K562 (cell line): Measurements from ENCODE around the gene POSTN.

Experiments
- CTCF ChIP-seq, 3 experiments: IDR thresholded peaks in 2 of 3; conservative IDR thresholded peaks in 1 of 3; 2 replicates each; pipeline ENCODE4 v1.5.1; 2011 to 2012; ENCODE audit warnings: low read length in 3 of 3, mild to moderate bottlenecking in 3 of 3, control low read depth in 2 of 3, improper control_type of control experiment in 1 of 3, inconsistent platforms in 1 of 3, low read depth in 1 of 3, mixed read lengths in 1 of 3, moderate library complexity in 1 of 3; ENCODE audit not compliant: insufficient read depth in 2 of 3
- TF ChIP-seq, protein P1 (sequence below): IDR thresholded peaks from 2 replicates; pipeline ENCODE4 v1.6.1; 2014; ENCODE audit warnings: antibody characterized with exemption
- TF ChIP-seq, protein P2 (sequence below): sonication (generic); formaldehyde crosslinking; IDR thresholded peaks from 2 replicates; pipeline ENCODE4 v1.8.1; 2023; ENCODE audit warnings: mild to moderate bottlenecking, missing genetic modification reagents

DNA sequence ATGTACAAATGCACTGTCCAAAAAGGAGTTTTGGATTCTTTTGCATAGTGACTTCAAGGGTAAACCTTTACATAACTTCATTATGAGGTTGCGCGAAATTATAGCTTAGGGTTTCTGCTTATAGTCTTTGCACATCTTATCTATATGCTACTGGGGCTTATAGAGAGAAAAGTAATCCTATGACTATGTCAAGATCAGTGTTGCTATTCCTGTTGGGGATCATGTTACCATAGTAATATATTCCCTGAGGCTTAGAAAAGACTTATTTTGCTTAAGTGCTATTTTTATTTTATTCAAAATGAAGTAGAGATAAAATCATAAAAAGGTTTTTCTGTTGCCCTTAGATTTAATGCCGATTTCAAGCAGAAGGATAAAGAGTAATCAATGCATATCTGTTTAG is 14.7 kb upstream of the POSTN start:
- no peak for TF ChIP-seq CTCF (IDR thresholded peaks at IDR 0.05 in 2 of 3, conservative IDR thresholded peaks at IDR 0.05 in 1 of 3; ENCODE audit: insufficient read depth in 2 of 3, low read depth in 1 of 3, low read length in 3 of 3)
- TF ChIP-seq, protein P1, sequence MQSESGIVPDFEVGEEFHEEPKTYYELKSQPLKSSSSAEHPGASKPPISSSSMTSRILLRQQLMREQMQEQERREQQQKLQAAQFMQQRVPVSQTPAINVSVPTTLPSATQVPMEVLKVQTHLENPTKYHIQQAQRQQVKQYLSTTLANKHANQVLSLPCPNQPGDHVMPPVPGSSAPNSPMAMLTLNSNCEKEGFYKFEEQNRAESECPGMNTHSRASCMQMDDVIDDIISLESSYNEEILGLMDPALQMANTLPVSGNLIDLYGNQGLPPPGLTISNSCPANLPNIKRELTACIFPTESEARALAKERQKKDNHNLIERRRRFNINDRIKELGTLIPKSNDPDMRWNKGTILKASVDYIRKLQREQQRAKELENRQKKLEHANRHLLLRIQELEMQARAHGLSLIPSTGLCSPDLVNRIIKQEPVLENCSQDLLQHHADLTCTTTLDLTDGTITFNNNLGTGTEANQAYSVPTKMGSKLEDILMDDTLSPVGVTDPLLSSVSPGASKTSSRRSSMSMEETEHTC = no peak
- TF ChIP-seq, protein P2, sequence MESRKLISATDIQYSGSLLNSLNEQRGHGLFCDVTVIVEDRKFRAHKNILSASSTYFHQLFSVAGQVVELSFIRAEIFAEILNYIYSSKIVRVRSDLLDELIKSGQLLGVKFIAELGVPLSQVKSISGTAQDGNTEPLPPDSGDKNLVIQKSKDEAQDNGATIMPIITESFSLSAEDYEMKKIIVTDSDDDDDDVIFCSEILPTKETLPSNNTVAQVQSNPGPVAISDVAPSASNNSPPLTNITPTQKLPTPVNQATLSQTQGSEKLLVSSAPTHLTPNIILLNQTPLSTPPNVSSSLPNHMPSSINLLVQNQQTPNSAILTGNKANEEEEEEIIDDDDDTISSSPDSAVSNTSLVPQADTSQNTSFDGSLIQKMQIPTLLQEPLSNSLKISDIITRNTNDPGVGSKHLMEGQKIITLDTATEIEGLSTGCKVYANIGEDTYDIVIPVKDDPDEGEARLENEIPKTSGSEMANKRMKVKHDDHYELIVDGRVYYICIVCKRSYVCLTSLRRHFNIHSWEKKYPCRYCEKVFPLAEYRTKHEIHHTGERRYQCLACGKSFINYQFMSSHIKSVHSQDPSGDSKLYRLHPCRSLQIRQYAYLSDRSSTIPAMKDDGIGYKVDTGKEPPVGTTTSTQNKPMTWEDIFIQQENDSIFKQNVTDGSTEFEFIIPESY (CRISPR knock-in tag) = no peak
